Stimulated activated CD8-positive, alpha-beta memory T cell treated with anti-CD3 and anti-CD28 coated beads, Interleukin-7, amount 100 ng/mL, for 48 hours (primary cell): ENCODE results near the gene SENP5.
"Not testable (repeated sequence)": the region's sequence is repeated elsewhere in the genome, so short reads cannot be mapped to it uniquely, and the experiment has no call there.

Experiments used
- DNase-seq, 2 donors: peaks; one replicate each; pipeline ENCODE4 v3.0.0-alpha.2; 2020; ENCODE audit warnings: low read depth in 1 of 2; ENCODE audit errors: extremely low read depth in 1 of 2

SENP5 gene

GRCh38 chr3:196941729-196942225, 74.1 kb downstream of the SENP5 start:
- peak; percentile 34 to 60 for DNase-seq

- peak; percentile 98 to 99 for DNase-seq
Observed at GRCh38 chr3:196942226-196942914, 74.7 kb downstream of the SENP5 start, which contains the start of gene NCBP2. Gene NCBP2, minus strand, starts transcription at chr3:196942528. Its CDS starts 25 bp downstream, at chr3:196942503.

GRCh38 chr3:196942915-196943277, 75.2 kb downstream of the SENP5 start:
- DNase-seq = no peak

- not testable (repeated sequence) for DNase-seq
Observed at GRCh38 chr3:196944037-196944790, 76.5 kb downstream of the SENP5 start.

- no peak for DNase-seq
Observed at GRCh38 chr3:196947136-196947859, 79.6 kb downstream of the SENP5 start.

GRCh38 chr3:196947860-196948441, 80.2 kb downstream of the SENP5 start:
- no peak for DNase-seq

GRCh38 chr3:196948442-196949284, 80.9 kb downstream of the SENP5 start:
- no peak for DNase-seq

- no peak for DNase-seq
Observed at GRCh38 chr3:196949285-196949619, 81.5 kb downstream of the SENP5 start.

GRCh38 chr3:196949750-196950149, 82.0 kb downstream of the SENP5 start:
- no peak for DNase-seq

GRCh38 chr3:196951371-196951770, 83.7 kb downstream of the SENP5 start:
- no peak for DNase-seq

- DNase-seq = no peak
Observed at GRCh38 chr3:196954832-196955231, 87.1 kb downstream of the SENP5 start.

GRCh38 chr3:196962108-196962929, 94.6 kb downstream of the SENP5 start:
- DNase-seq = no peak

GRCh38 chr3:196962930-196963630, 95.4 kb downstream of the SENP5 start:
- DNase-seq = no peak

GRCh38 chr3:196963631-196963953, 95.9 kb downstream of the SENP5 start:
- no peak for DNase-seq

GRCh38 chr3:196965112-196965803, 97.5 kb downstream of the SENP5 start:
- DNase-seq = no peak

GRCh38 chr3:196965804-196966173, 98.1 kb downstream of the SENP5 start:
- DNase-seq = no peak

- DNase-seq = no peak
Observed at GRCh38 chr3:196966526-196967401, 99.0 kb downstream of the SENP5 start.
